GM10248 (cell line): ENCODE results near the gene LEMD3.

Experiments
- CTCF ChIA-PET: fragments of 300-600 bp; sonication (Branson Sonifier 250); formaldehyde crosslinking; extraction: SDS; loops from one replicate; lab custom pipeline; 2021; ENCODE audit warnings: antibody characterized with exemption; lab: Yijun Ruan, JAX
- POLR2A ChIA-PET: fragments of 350-650 bp; sonication (Branson Sonifier 250); formaldehyde crosslinking; extraction: SDS; loops from one replicate; lab custom pipeline; 2020; ENCODE audit warnings: antibody characterized with exemption; lab: Yijun Ruan, JAX
- DNase-seq: peaks from one replicate; pipeline ENCODE4 v3.0.0; 2012; ENCODE audit errors: extremely low spot score
- CTCF ChIP-seq: IDR thresholded peaks from 2 replicates; pipeline ENCODE4 v1.5.1; 2012; ENCODE audit warnings: mild to moderate bottlenecking, low read depth; ENCODE audit errors: extremely low read depth, missing control alignments, control extremely low read depth

LEMD3 gene

GRCh38 chr12:65205886-65206285, 36.5 kb downstream of the LEMD3 start:
- DNase-seq, result no peak
- POLR2A ChIA-PET, result no interaction called here
- CTCF ChIA-PET, result no interaction called here
- TF ChIP-seq CTCF, result no peak

GRCh38 chr12:65208125-65208524, 38.7 kb downstream of the LEMD3 start:
- ChIA-PET POLR2A (no interaction called here), CTCF (interaction anchor here (0.6 to 2.4 kb wide), 4 partner anchors 10 to 317 kb away, joined by 3 to 9 read pairs (median 3); no protein-coding TSS in a partner anchor)
- no peak for DNase-seq
- no peak for TF ChIP-seq CTCF

GRCh38 chr12:65208964-65209654, 39.7 kb downstream of the LEMD3 start:
- no peak for DNase-seq
- TF ChIP-seq CTCF, result no peak
- CTCF ChIA-PET, result interaction anchor here (0.9 to 2.4 kb wide), 8 partner anchors 15 to 318 kb away, joined by 3 to 9 read pairs (median 3); partner anchors contain the start of gene LEMD3
- POLR2A ChIA-PET, result no interaction called here

GRCh38 chr12:65209655-65210043, 40.3 kb downstream of the LEMD3 start:
- ChIA-PET CTCF (interaction anchor here (0.9 to 2.4 kb wide), 7 partner anchors 15 to 87 kb away, joined by 3 to 9 read pairs (median 3); partner anchors contain the start of gene LEMD3), POLR2A (no interaction called here)
- TF ChIP-seq CTCF, result no peak
- peak; percentile 16 for DNase-seq

GRCh38 chr12:65217086-65217485, 47.7 kb downstream of the LEMD3 start:
- TF ChIP-seq CTCF, result no peak
- DNase-seq, result no peak
- POLR2A ChIA-PET, result no interaction called here
- CTCF ChIA-PET, result interaction anchor here (1.1 to 2.5 kb wide), 8 partner anchors 10 to 421 kb away, joined by 3 to 13 read pairs (median 4); partner anchors contain the start of gene LEMD3

- ChIA-PET CTCF (no interaction called here), POLR2A (no interaction called here)
- no peak for DNase-seq
- no peak for TF ChIP-seq CTCF
Measured at GRCh38 chr12:65220761-65221160, 51.4 kb downstream of the LEMD3 start.
